GM21737 (cell line): ENCODE measurements around the gene PRKRA.
"Not testable (repeated sequence)": the region's sequence is repeated elsewhere in the genome, so short reads cannot be mapped to it uniquely, and the experiment has no call there.

Experiments used
- ATAC-seq: cut with Tn5 transposase; IDR thresholded peaks from one replicate; pipeline ENCODE4 v1.9.1; 2021; ENCODE audit warnings: mild to moderate bottlenecking, moderate library complexity; ENCODE audit not compliant: unreplicated experiment

Gene PRKRA

GRCh38 chr2:178415979-178416378 lies 35.0 kb downstream of the PRKRA start:
- no peak for ATAC-seq

DNA sequence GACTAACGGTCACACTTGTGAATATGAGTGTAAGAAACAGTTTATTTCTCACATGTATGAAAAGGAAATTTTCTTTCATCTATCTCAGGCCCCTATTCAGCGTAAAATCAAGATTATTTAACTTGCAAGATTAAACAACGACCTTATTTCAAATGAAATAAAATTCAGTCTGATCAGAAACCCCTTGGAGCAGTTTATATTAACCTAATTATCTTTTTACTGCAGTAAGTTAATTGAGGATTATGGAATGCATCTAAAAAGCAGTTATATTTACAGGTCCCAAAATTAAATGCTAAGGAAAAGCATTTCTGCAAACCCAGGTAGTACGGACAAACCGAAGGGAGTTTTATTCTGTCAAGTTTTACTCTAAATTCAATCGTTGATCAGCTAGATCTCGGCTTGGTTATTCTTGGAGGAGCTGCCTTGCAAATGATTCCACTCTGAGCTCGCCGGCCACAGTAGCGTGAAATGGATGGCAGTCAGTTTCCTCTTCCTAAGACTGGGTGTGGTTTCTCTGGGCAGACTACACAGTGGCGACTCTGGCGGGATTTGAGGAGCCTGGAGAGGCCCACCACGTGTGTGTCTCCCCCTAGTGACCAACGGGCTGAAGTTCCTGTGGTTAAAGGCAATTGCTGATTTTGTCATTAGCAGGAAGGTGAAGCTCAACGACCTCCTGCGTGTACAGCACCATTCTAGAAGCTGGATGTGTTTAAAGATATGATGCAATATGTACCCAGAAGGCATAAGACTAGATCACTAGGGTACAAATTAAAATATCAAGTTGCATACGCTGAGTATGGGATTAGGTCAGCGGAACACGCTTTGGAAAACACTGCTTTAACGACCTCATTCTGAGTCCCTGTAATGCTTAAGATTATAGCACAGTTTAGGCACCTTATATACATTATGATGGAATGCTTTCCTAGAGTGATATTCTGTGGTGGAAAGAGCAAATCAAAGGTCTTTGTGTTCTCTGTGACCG lies 36.4 kb downstream of the PRKRA start:
- peak; percentile 89 for ATAC-seq

DNA sequence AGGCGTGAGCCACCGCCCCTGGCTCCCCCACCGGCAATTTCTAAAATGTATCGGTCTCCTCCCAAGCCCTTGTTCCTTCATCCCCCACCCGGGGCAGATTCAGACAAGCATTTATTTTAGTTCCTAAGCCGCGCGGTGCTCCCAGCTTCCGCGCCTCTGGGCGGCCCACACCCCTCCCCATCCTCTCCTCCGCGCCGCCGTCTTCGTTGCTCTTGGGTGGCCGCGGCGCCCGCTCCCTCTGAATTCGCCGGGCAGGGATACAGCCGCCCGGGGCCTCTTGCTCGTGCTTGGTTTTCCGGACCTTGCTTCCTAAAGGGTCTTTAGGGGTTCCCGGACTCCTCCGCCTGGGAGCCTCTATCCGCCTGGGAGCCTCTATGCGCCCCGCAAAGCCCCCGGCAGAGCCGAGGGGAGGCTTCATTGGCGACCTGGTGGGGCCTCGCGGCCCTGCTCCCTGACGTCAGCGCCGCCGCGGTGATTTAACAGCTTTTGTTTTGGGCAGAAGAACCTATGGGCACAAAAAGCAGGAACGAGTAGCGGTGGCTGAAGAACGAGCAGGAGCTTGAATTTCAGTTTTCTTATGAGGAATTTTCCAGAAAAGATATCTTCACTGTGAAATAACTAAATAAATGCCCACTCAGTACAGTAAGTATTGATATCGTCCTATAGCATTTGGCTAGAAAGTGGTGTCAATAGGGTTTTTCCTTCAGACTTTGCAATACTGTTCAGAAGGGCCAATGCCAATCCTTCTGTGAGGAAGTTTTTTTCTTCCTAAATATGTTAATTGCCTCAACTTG lies 37.3 kb downstream of the PRKRA start:
- ATAC-seq: peak; percentile 66

GRCh38 chr2:178412453-178412852 lies 38.5 kb downstream of the PRKRA start:
- ATAC-seq: not testable (repeated sequence)

DNA sequence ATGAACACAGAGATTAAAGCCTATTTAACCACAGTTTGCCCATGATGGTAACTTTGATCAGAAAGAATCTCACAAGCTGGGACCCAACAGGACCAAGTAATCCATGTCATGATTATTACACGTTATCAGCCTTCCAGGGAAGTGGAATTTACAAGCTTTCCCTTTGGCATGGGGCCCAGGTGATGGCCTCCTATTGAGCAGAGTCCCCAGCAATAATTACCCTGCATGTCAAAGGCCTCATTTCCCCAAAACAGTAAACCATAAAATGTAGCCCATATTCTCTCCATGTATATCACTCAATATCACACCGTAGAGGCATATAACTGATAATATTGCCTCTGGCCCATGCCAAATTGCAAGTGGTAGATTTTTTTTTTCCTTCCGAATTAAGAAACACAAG lies 38.9 kb downstream of the PRKRA start:
- no peak for ATAC-seq

DNA sequence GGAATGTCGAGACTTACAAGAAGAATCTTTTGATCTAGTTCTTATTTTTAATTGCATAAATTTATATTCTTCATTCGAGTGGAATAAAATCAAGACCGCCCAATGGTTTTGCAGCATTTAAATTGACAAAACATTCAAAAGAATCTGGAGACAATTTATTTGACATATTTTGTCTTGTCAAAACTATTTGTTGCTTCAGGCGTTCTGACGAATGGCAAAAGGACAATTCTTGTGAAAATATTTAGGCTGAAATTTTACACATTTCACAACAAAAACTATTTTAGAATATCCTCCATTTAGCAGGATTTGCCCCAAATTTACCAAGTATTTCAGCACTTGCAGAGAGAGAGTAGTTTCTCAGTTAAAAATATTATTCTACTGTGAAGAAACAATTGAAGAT lies 41.7 kb downstream of the PRKRA start:
- no peak for ATAC-seq

DNA sequence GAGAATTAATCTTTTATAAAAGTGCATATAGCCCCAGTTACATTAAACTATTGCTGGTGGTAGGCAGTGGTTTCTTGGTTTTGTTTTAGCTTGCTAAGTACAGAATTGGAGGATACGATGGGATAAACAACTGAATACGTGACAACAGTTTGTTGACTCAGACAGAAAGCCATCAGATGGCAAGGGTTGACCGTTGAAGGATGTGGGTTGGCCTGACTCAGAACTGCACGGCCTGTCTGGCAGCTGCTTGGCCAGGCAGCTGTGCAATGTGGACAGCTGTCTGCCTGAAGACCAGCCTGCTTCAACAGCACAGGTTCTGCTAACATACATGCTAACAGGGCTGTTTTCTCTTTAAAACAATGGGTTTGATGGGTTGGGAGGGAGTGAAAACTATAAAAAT lies 46.6 kb downstream of the PRKRA start:
- peak; percentile 99 for ATAC-seq

DNA sequence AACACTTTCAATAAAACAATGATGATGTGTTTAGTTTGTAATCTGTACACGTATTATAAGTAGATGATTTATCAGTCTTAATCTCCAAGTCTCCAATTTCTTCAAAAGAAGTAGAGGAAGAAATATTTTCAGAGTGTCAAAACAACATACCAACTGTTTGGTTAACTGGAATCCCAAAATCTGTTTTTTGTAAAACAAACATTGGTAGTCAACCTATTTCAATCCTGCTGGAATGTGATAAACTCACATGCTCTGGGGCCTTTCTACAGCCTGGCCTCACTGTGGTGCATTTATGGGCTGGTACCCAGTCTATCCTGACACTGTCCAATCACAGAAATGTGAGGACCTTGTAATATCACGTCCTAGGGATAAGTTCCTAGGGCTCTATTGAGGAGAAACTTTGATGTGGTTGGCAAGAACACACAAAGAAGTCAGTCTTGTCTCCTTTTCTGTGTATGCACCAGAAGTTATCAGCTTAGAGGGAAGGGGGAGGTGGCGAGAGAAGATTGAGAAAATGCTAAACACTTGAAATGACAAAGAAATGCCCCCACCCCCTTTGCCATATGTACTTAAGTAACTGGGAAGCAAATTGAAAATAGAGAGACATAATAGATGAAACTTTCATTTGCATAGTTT lies 47.2 kb downstream of the PRKRA start:
- peak; percentile 38 for ATAC-seq

GRCh38 chr2:178401994-178402437 lies 49.0 kb downstream of the PRKRA start:
- no peak for ATAC-seq

GRCh38 chr2:178397002-178397605 lies 53.9 kb downstream of the PRKRA start:
- peak; percentile 90 for ATAC-seq

DNA sequence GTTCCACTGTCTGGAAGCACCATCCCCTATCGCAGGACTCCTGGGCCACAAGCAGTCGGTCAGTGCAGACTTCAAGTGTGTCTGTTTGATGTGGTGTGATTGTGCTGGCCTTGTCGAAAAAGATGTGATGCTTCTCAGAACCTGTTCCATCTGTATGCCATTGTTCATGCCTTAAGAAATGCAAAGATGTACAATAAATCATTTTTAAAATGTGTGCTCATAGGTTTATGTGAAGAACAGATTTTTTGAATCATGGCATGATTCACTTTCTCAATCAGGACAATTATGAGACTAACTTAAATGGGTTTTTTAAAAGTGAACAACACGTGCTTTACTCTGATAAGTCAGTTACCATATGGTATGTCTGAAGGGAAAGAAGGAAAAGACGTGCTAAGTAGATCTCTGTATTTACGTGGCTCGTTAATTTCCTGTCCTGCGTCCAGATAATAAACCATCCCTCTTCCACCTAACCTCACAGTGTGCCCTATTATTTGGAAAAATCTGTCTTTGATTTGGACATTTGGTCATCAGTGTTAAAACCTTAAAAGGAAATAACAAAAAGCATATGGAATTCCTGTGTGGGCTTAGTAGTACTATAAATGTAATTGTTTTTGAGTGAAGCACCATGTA lies 54.9 kb downstream of the PRKRA start:
- ATAC-seq: no peak

GRCh38 chr2:178395295-178395694 lies 55.7 kb downstream of the PRKRA start:
- ATAC-seq: no peak

GRCh38 chr2:178394859-178395258 lies 56.1 kb downstream of the PRKRA start:
- no peak for ATAC-seq

DNA sequence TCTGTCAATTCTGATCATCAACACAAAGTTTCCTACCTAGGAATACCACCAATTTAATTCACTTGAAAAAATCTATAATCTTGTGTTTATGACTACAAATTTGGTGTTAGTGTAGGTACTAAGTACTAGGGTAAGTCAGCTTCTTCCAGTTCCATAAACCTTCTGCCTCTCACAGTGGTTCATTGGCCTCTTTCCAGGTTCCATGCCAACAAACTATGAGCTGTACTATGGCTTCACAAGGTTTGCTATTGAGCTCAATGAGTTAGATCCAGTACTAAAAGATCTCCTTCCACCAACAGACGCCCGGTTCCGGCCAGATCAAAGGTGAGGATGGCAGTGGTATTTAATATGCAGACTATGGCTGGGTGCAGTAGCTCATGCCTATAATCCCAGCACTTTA lies 58.8 kb downstream of the PRKRA start:
- no peak for ATAC-seq

- ATAC-seq: no peak
Observed at GRCh38 chr2:178391701-178392100, 59.3 kb downstream of the PRKRA start.

GRCh38 chr2:178388287-178388686 lies 62.7 kb downstream of the PRKRA start:
- ATAC-seq: no peak

DNA sequence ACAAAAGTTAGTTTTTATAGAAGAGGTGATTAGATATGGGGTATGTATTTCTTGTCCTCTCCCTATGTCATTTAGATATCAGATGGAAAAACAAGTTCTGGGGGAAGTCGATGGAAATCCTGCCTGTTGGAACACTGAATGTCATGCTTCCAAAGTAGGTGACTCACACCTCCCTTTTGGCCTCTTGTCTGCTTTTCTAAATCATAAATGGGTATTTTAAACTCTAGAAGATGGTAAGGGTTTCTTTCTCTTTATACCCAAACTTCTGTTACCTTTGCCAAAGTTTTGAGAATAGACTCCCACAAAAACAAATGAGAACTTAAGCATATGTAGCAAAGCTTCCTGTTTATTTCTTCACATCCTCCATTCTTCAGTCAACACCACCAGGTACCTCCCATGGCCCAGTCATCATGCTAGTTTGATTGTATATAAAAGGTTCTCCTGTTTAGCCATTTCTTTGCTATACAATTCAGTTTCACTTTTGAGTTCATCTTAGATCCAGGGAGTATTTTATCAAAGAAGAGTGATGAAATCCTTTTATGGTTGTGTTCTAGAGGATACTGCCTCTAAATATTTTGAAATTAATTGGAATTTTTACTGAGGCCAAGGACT lies 63.9 kb downstream of the PRKRA start:
- no peak for ATAC-seq

DNA sequence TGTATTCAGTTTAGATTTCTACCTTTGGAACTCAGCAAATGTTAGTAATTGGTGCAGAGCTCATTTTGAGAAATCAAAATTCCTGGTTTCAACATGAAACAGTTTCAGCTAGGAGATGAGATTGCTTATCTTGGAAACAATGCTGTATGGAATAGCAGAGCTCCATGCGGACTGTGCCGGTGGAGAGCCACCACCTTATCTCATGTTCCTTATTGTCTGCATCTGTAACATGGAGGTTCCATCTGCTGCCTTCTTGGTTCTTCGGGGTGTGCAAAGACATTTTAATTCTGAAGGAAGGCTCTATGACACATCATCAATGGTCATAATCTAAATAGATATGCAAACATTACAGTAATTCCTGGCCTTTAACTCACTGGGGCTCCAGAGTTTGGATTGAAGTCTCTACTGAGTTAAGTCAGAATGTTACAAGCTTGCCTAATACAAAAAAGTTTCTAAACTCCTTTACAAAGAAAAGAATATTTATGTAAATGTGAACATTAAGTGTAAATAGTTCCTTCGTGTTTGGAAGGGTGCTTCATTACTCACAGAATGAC lies 65.3 kb downstream of the PRKRA start:
- no peak for ATAC-seq

- ATAC-seq: no peak
Observed at GRCh38 chr2:178383718-178384117, 67.3 kb downstream of the PRKRA start.
